Stimulated activated memory B cell treated with anti-CD40 and anti-IgM and Interleukin-4, amounts not matched to agents 10 μg/mL and 1 μg/mL and 100 μg/mL, for 72 hours (primary cell): ENCODE data around the gene WDR41.

ENCODE experiments used
- ATAC-seq: fragments of 150-1000 bp; cut with Tn5 transposase; 2 replicates; pipeline ENCODE4 v1.10.0; 2021
- H3K27ac Mint-ChIP-seq: one replicate; pipeline ENCODE4 v1.8.0; 2022; ENCODE audit warnings: mild to moderate bottlenecking, mixed read lengths
- H3K27me3 Mint-ChIP-seq: one replicate; pipeline ENCODE4 v1.8.0; 2022; ENCODE audit warnings: mixed read lengths
- H3K36me3 Mint-ChIP-seq: one replicate; pipeline ENCODE4 v1.8.0; 2022; ENCODE audit warnings: mixed read lengths
- H3K4me1 Mint-ChIP-seq: one replicate; pipeline ENCODE4 v1.8.0; 2022; ENCODE audit warnings: mixed read lengths
- H3K4me3 Mint-ChIP-seq: one replicate; pipeline ENCODE4 v1.8.0; 2022; ENCODE audit warnings: mild to moderate bottlenecking, moderate library complexity, mixed read lengths
- H3K9me3 Mint-ChIP-seq: one replicate; pipeline ENCODE4 v1.8.0; 2022; ENCODE audit warnings: mixed read lengths

The WDR41 gene

GRCh38 chr5:77426670-77427069, 65.4 kb downstream of the WDR41 start:
- Mint-ChIP-seq H3K27ac (no peak overlapping the region), H3K4me3 (no peak overlapping the region), H3K4me1 (no peaks in the 10 kb centered on the region), H3K36me3 (peaks cover 34% of the 10 kb centered on the region), H3K9me3 (no peaks in the 10 kb centered on the region), H3K27me3 (no peaks in the 10 kb centered on the region)
- ATAC-seq: no peak

GRCh38 chr5:77425998-77426659, 66.0 kb downstream of the WDR41 start:
- Mint-ChIP-seq H3K4me3 (no peak overlapping the region), H3K4me1 (no peaks in the 10 kb centered on the region), H3K9me3 (no peaks in the 10 kb centered on the region), H3K27ac (no peak overlapping the region), H3K27me3 (no peaks in the 10 kb centered on the region), H3K36me3 (peaks cover 31% of the 10 kb centered on the region)
- no peak for ATAC-seq

- no peak for ATAC-seq
- Mint-ChIP-seq H3K36me3 (peaks cover 24% of the 10 kb centered on the region), H3K9me3 (no peaks in the 10 kb centered on the region), H3K4me1 (no peaks in the 10 kb centered on the region), H3K4me3 (no peak overlapping the region), H3K27ac (no peak overlapping the region), H3K27me3 (no peaks in the 10 kb centered on the region)
These were observed 66.7 kb downstream of the WDR41 start for GRCh38 chr5:77425420-77425819.

GRCh38 chr5:77424921-77425320, 67.2 kb downstream of the WDR41 start:
- Mint-ChIP-seq H3K9me3 (no peaks in the 10 kb centered on the region), H3K36me3 (peaks cover 19% of the 10 kb centered on the region), H3K4me1 (no peaks in the 10 kb centered on the region), H3K27ac (no peak overlapping the region), H3K4me3 (no peak overlapping the region), H3K27me3 (no peaks in the 10 kb centered on the region)
- ATAC-seq: no peak

- ATAC-seq: no peak
- H3K36me3 Mint-ChIP-seq: peaks cover 12% of the 10 kb centered on the region
- no peaks in the 10 kb centered on the region for H3K4me1 Mint-ChIP-seq
- H3K4me3 Mint-ChIP-seq: no peak overlapping the region
- no peaks in the 10 kb centered on the region for H3K9me3 Mint-ChIP-seq
- H3K27me3 Mint-ChIP-seq: no peaks in the 10 kb centered on the region
- H3K27ac Mint-ChIP-seq: no peak overlapping the region
These were observed 68.9 kb downstream of the WDR41 start for GRCh38 chr5:77423022-77423750.

GRCh38 chr5:77420940-77421339, 71.2 kb downstream of the WDR41 start:
- ATAC-seq: no peak
- no peak overlapping the region for H3K27ac Mint-ChIP-seq
- H3K36me3 Mint-ChIP-seq: peaks cover 5% of the 10 kb centered on the region
- H3K27me3 Mint-ChIP-seq: peaks cover 4% of the 10 kb centered on the region
- H3K9me3 Mint-ChIP-seq: no peaks in the 10 kb centered on the region
- H3K4me3 Mint-ChIP-seq: no peak overlapping the region
- H3K4me1 Mint-ChIP-seq: no peaks in the 10 kb centered on the region

- H3K27ac Mint-ChIP-seq: no peak overlapping the region
- no peak for ATAC-seq
- no peaks in the 10 kb centered on the region for H3K4me1 Mint-ChIP-seq
- H3K36me3 Mint-ChIP-seq: peaks cover 5% of the 10 kb centered on the region
- H3K4me3 Mint-ChIP-seq: no peak overlapping the region
- no peaks in the 10 kb centered on the region for H3K9me3 Mint-ChIP-seq
- peaks cover 9% of the 10 kb centered on the region for H3K27me3 Mint-ChIP-seq
These were observed 72.2 kb downstream of the WDR41 start for GRCh38 chr5:77419644-77420582.

- H3K27ac Mint-ChIP-seq: no peak overlapping the region
- H3K27me3 Mint-ChIP-seq: peaks cover 9% of the 10 kb centered on the region
- no peaks in the 10 kb centered on the region for H3K9me3 Mint-ChIP-seq
- peaks cover 3% of the 10 kb centered on the region for H3K36me3 Mint-ChIP-seq
- ATAC-seq: no peak
- H3K4me1 Mint-ChIP-seq: no peaks in the 10 kb centered on the region
- no peak overlapping the region for H3K4me3 Mint-ChIP-seq
These were observed 73.2 kb downstream of the WDR41 start for GRCh38 chr5:77418601-77419581.

GRCh38 chr5:77418162-77418561, 74.0 kb downstream of the WDR41 start:
- no peak overlapping the region for H3K27ac Mint-ChIP-seq
- no peaks in the 10 kb centered on the region for H3K9me3 Mint-ChIP-seq
- no peak overlapping the region for H3K4me3 Mint-ChIP-seq
- H3K4me1 Mint-ChIP-seq: no peaks in the 10 kb centered on the region
- ATAC-seq: no peak
- H3K27me3 Mint-ChIP-seq: peaks cover 9% of the 10 kb centered on the region
- H3K36me3 Mint-ChIP-seq: no peaks in the 10 kb centered on the region

- H3K4me3 Mint-ChIP-seq: no peak overlapping the region
- peaks cover 9% of the 10 kb centered on the region for H3K27me3 Mint-ChIP-seq
- no peaks in the 10 kb centered on the region for H3K4me1 Mint-ChIP-seq
- no peaks in the 10 kb centered on the region for H3K9me3 Mint-ChIP-seq
- H3K27ac Mint-ChIP-seq: no peak overlapping the region
- no peak for ATAC-seq
- H3K36me3 Mint-ChIP-seq: no peaks in the 10 kb centered on the region
These were observed 79.1 kb downstream of the WDR41 start for GRCh38 chr5:77413049-77413448.

- H3K9me3 Mint-ChIP-seq: no peaks in the 10 kb centered on the region
- H3K36me3 Mint-ChIP-seq: no peaks in the 10 kb centered on the region
- H3K27me3 Mint-ChIP-seq: peaks cover 16% of the 10 kb centered on the region
- ATAC-seq: no peak
- no peak overlapping the region for H3K27ac Mint-ChIP-seq
- H3K4me1 Mint-ChIP-seq: no peaks in the 10 kb centered on the region
- H3K4me3 Mint-ChIP-seq: no peak overlapping the region
These were observed 82.1 kb downstream of the WDR41 start for GRCh38 chr5:77409870-77410621.

GRCh38 chr5:77407152-77407551, 85.0 kb downstream of the WDR41 start:
- no peak overlapping the region for H3K4me3 Mint-ChIP-seq
- H3K4me1 Mint-ChIP-seq: no peaks in the 10 kb centered on the region
- H3K36me3 Mint-ChIP-seq: no peaks in the 10 kb centered on the region
- peaks cover 17% of the 10 kb centered on the region for H3K27me3 Mint-ChIP-seq
- H3K9me3 Mint-ChIP-seq: no peaks in the 10 kb centered on the region
- no peak for ATAC-seq
- no peak overlapping the region for H3K27ac Mint-ChIP-seq

- no peak for ATAC-seq
- Mint-ChIP-seq H3K27ac (no peak overlapping the region), H3K4me1 (no peaks in the 10 kb centered on the region), H3K36me3 (no peaks in the 10 kb centered on the region), H3K27me3 (peaks cover 17% of the 10 kb centered on the region), H3K4me3 (no peak overlapping the region), H3K9me3 (no peaks in the 10 kb centered on the region)
These were observed 89.3 kb downstream of the WDR41 start for GRCh38 chr5:77402796-77403195.

- Mint-ChIP-seq H3K4me1 (peaks cover 8% of the 10 kb centered on the region), H3K27ac (no peak overlapping the region), H3K9me3 (no peaks in the 10 kb centered on the region), H3K4me3 (no peak overlapping the region), H3K27me3 (peaks cover 7% of the 10 kb centered on the region), H3K36me3 (no peaks in the 10 kb centered on the region)
- no peak for ATAC-seq
These were observed 91.5 kb downstream of the WDR41 start for GRCh38 chr5:77400645-77401044.
